Activated naive CD4-positive, alpha-beta T cell treated with anti-CD3 and anti-CD28 coated beads, Interleukin-2, amount 50 U/mL, for 24 hours (primary cell): Measurements from ENCODE around the gene DYNLT1.
"Not testable (repeated sequence)": the region's sequence is repeated elsewhere in the genome, so short reads cannot be mapped to it uniquely, and the experiment has no call there.

Experiments
- H3K27ac Mint-ChIP-seq: one replicate; pipeline ENCODE4 v1.8.0; 2021; ENCODE audit warnings: mild to moderate bottlenecking, mixed read lengths
- H3K27me3 Mint-ChIP-seq: one replicate; pipeline ENCODE4 v1.8.0; 2021; ENCODE audit warnings: mixed read lengths
- H3K36me3 Mint-ChIP-seq: one replicate; pipeline ENCODE4 v1.8.0; 2021; ENCODE audit warnings: mixed read lengths
- H3K4me1 Mint-ChIP-seq: one replicate; pipeline ENCODE4 v1.8.0; 2021; ENCODE audit warnings: mixed read lengths
- H3K4me3 Mint-ChIP-seq: one replicate; pipeline ENCODE4 v1.8.0; 2021; ENCODE audit warnings: mild to moderate bottlenecking, mixed read lengths
- H3K9me3 Mint-ChIP-seq: one replicate; pipeline ENCODE4 v1.8.0; 2021; ENCODE audit warnings: mixed read lengths

Gene DYNLT1

DNA sequence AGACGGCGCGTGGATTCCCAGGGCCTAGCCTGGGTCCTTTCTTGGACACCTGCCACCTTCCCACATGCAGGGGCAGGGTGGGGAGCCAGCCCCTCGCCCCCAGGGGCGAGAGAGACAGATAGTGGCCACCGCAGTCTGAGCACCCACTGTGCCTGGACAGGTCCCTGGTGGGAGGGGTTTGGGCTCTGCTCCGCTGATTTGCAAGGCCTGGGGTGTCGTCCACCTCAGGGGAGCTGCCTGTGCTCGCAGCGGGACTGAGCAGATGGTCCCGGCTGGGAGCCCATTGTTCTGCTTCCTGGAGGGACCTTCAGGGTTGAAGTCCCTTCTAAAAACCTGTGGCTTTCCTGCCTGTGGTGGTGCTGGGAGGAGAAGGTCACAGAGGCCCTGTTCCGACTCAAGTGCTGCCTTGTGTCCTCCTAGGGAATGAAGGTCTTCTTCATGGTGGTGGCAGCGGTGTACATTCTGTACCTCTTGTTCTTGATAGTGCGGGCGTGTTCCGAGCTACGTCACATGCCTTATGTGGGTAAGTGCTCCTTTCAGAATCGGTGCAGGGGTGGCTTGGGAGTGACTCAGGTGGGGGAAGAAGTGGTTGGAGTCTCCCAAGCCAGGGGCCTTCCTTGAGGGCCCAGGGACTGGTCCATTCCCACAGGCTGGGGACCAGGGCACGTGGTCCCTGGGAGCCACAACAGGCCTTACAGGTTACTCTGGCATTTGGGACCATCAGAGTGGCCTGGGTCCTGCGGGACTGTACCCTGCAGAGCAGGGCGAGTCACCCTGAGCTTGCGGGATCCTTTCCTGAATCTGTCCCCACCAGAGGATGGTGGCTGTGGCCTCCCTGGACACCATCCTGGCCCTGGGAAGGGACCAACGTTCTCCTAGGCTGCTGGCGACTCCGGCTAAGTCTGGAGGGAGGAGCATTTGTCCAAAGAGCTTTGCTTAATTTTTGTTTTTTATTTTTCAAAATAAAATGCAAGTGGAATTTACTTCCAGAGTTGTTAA is 19.6 kb downstream of the DYNLT1 start:
- H3K27ac Mint-ChIP-seq, result peak overlapping the region; percentile 72
- peaks cover 20% of the 10 kb centered on the region for H3K4me1 Mint-ChIP-seq
- H3K9me3 Mint-ChIP-seq, result no peaks in the 10 kb centered on the region
- H3K36me3 Mint-ChIP-seq, result peaks cover 18% of the 10 kb centered on the region
- H3K4me3 Mint-ChIP-seq, result no peak overlapping the region
- no peaks in the 10 kb centered on the region for H3K27me3 Mint-ChIP-seq

DNA sequence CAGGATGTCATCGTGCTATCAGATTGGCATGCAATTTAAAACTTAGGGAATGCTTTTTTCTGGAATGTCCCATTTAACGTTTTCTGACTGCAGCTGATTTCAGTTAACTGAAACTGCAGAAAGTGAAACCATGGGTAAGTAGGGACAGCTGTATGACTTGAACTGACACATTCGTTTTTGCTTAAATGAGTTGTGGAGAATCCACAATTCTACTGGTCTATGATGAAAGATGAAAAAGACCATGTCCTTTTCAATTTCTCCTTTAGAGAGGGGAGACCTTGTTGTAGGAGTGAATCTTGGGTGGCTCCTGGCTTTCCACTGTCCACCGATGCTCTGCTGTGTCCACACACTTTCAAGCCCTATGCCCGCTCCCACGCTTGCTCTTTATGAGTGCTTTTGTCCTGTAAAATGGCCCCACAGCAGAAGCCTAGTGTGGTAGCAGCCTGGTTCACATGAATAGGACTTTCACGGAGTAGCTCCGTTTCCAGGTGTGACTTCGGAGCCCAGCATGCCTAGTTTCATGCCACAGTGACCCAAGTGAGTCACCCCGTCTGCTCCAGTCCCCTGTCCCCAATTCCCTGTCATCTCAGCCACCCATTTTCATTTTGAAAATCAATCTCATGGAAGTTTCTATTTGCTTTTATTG is 21.9 kb downstream of the DYNLT1 start:
- Mint-ChIP-seq H3K4me3 (no peak overlapping the region), H3K27me3 (no peaks in the 10 kb centered on the region), H3K36me3 (peaks cover 21% of the 10 kb centered on the region)

DNA sequence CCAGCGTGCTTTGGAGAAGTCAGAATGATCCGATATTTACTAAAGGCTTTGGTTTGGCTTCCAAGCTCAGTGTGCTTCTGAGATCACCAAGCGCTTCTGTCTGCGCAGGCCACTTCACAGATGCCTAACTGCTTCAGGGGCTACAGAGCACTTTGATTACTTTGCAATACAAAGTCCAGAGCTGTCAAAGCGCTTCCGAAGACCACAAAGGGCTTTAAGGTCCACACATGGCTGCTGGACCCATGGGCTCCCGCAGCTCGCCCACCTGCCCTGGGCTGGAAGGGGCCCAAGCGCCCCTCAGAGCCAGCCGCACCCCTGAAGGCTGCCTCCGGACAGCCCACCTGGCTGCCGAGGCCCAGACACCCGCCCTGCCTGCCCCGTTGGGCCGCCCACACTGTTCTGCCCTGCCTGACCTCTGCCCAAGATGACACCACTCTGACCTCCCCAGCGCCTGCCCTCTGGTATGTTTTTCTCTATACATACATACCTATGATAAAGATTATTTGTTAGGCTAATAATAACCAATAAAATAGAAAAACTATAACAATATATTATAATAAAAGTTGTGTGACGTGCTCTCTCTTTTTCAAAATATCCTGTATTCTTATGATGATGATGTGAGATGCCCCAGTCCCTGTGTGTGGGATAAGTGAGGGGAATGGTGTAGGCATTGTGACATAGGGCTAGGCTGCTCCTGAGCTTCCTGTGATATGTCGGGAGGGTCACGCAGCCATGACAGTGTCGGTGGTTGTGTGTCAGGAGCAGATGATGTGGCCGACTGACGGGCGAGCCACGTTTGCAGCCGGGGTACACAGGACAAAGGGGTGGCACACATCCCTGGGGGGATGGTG is 22.6 kb downstream of the DYNLT1 start:
- no peaks in the 10 kb centered on the region for H3K27me3 Mint-ChIP-seq
- H3K4me3 Mint-ChIP-seq, result no peak overlapping the region
- H3K4me1 Mint-ChIP-seq, result peaks cover 16% of the 10 kb centered on the region
- H3K9me3 Mint-ChIP-seq, result no peaks in the 10 kb centered on the region
- H3K27ac Mint-ChIP-seq, result no peak overlapping the region
- H3K36me3 Mint-ChIP-seq, result peaks cover 25% of the 10 kb centered on the region

More for the DNA sequence above, 21.9 kb downstream of the DYNLT1 start:
- H3K27ac Mint-ChIP-seq, result no peak overlapping the region
- no peaks in the 10 kb centered on the region for H3K9me3 Mint-ChIP-seq
- peaks cover 13% of the 10 kb centered on the region for H3K4me1 Mint-ChIP-seq

DNA sequence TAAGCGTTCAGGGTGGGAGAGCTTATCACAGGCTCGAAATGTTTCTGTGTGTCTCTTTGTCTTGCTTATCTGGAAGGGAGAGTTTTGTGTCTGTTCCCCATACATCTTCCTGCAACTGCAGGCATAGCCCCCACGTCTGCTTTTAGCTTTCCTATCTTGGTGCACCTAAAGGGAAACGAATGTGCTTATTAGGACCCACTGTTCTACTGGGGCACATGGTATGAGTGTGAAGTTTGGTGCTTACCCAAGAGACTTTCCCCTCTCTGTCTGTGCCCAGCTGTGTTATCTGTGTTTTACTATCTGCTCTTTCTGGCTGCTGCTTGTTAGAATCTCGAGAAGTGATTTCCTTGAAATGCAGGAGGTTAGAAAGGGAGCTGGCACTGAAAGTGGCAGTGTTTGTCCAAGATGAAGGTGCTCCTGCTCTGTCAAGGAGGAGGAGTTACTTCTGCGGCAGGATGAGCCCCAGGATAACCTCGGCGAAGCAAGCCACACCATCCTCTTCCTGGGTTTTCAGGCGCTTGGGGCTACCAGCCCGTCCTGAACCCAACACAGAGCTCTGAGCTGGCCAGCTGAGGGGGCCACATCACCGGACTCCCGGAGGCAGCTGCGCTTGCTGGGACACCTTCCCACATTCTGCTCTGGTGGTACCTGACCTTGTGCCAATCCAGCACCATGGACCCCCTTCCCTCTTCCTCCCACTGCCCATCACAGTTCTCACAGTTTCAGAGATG is 23.4 kb downstream of the DYNLT1 start:
- Mint-ChIP-seq H3K4me3 (no peak overlapping the region), H3K27me3 (no peaks in the 10 kb centered on the region), H3K36me3 (peaks cover 23% of the 10 kb centered on the region), H3K4me1 (peaks cover 18% of the 10 kb centered on the region), H3K9me3 (no peaks in the 10 kb centered on the region), H3K27ac (no peak overlapping the region)

DNA sequence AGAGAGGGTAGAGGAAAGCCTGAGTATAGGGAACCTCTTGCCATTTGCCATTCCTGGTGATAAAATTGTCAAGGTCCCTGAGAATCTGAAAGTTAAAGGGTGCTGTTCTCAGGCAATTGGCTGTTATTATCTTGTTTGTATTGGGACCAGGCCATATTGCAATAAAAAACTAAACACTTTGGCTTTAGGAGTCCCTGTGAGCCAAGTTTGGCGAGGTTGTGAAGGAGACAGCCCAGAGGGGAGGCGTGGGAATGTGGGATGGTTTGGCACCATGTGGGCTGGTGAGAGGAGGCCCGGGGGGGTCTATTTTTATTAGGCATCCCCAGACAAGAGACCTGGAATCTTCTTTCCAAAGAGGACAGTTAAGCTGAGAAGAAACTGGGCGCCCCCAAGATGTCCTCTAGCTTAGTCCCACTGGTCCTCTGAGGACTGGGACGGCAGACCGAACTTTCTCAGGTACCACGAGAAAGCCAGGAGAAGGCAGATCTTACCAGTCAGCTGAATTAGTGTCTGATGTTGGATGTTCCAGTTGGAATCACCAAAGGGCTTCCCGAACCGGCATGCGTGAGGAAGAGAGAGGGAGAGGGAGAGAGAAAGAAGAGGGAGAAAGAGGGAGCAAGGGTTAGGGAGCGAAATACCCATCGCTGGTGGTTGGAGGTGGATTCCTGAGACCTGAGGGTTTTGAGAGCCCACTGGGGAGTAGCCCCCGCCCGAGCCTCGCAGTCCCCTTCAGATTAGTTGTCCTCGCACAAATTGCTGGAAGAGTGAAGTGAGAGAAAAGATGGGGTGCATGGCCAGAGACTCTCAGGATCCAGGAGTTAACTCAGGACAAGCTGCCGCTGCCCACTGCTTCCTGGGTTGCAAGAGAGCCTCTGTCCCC is 24.4 kb downstream of the DYNLT1 start:
- Mint-ChIP-seq H3K27ac (peak overlapping the region; percentile 65), H3K9me3 (no peaks in the 10 kb centered on the region), H3K36me3 (peaks cover 21% of the 10 kb centered on the region), H3K27me3 (no peaks in the 10 kb centered on the region), H3K4me3 (no peak overlapping the region), H3K4me1 (peaks cover 17% of the 10 kb centered on the region)

DNA sequence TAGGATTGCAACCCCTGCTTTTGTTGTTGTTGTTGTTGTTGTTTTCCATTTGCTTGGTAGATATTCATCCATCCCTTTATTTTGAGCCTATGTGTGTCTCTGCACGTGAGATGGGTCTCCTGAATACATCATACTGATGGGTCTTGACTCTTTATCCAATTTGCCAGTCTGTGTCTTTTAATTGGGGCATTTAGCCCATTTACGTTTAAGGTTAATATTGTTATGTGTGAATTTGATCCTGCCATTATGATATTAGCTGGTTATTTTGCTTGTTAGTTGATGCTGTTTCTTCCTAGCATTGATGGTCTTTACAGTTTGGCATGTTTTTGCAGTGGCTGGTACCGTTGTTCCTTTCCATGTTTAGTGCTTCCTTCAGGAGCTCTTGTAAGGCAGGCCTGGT is 26.3 kb downstream of the DYNLT1 start:
- Mint-ChIP-seq H3K4me1 (peaks cover 17% of the 10 kb centered on the region), H3K36me3 (peaks cover 28% of the 10 kb centered on the region)
- not testable (repeated sequence) for H3K27me3 Mint-ChIP-seq, H3K27ac Mint-ChIP-seq, H3K4me3 Mint-ChIP-seq, H3K9me3 Mint-ChIP-seq

DNA sequence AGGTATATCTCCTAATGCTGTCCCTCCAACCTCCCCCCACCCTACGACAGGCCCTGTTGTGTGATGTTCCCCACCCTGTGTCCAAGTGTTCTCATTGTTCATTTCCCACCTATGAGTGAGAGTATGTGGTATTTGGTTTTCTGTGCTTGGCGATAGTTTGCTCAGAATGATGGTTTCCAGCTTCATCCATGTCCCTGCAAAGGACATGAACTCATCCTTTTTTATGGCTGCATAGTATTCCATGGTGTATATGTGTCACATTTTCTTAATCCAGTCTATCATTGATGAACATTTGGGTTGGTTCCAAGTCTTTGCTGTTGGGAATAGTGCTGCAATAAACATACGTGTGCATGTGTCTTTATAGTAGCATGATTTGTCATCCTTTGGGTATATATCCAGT is 29.9 kb downstream of the DYNLT1 start:
- H3K27ac Mint-ChIP-seq, result not testable (repeated sequence)
- H3K36me3 Mint-ChIP-seq, result peaks cover 35% of the 10 kb centered on the region

DNA sequence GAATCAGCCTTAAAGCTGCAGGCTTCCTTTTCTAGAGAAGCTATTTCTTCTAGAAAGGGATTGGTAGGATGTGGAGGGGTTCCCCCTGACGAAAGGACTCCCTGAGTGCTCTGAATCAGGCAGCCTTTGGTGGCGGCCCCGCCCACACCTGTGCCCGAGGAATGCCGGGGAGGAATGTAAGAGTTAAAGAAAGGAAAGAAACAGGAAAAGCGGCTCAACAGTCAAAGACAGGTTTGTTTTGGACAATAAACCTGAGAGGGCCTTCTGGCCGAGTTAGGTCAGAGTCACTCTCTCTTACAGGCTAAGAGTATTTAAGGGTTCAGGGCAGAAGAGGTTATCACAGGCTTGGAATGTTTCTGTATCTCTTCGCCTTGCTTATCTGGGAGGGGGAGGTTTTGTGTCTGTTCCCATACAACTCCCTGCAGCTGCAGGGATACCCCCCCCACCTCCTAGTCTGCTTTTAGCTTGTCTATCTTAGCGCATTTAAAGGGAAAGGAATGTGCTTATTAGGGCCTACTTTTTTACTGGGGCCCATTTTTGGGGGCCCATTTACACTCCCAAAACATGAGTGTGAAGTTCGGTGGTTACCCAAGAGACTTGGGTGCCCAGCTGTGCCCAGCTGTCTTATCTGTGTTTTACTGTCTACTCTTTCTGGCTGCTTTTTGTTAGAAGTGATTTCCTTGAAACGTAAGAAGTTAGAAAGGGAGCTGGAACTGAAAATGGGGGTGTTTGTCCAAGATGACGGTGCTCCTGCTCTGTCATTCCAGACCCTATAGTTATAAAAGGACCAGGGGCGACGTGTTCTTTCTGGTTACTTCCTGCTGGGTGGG is 32.8 kb downstream of the DYNLT1 start:
- Mint-ChIP-seq H3K4me3 (no peak overlapping the region), H3K27ac (no peak overlapping the region), H3K27me3 (no peaks in the 10 kb centered on the region), H3K36me3 (peaks cover 27% of the 10 kb centered on the region), H3K4me1 (peaks cover 3% of the 10 kb centered on the region), H3K9me3 (no peaks in the 10 kb centered on the region)

More for the DNA sequence above, 29.9 kb downstream of the DYNLT1 start:
- not testable (repeated sequence) for H3K4me3 Mint-ChIP-seq, H3K27me3 Mint-ChIP-seq, H3K9me3 Mint-ChIP-seq
- peaks cover 13% of the 10 kb centered on the region for H3K4me1 Mint-ChIP-seq

DNA sequence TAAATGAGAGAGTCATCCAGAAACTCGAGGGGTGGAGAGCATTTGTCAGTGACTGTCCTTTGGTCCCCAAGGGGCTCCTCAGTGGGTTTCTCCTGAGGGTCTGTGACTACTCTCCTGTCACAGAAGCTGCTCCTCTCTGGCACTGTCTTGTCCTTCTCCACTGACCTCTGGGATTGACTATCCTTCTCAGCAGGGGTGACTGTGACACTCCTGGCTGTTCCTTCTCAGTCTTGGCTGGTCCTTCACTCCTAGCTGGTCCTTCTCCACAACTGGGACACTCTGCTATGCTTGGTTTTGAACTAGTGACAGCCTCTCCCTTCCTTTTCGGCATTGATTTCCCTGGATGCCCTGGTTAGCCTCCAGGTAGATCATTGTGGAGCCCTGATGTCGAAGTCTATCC is 33.5 kb downstream of the DYNLT1 start:
- Mint-ChIP-seq H3K4me1 (peaks cover under 1% of the 10 kb centered on the region), H3K27me3 (no peaks in the 10 kb centered on the region), H3K4me3 (no peak overlapping the region), H3K9me3 (no peaks in the 10 kb centered on the region), H3K36me3 (peaks cover 26% of the 10 kb centered on the region), H3K27ac (no peak overlapping the region)

DNA sequence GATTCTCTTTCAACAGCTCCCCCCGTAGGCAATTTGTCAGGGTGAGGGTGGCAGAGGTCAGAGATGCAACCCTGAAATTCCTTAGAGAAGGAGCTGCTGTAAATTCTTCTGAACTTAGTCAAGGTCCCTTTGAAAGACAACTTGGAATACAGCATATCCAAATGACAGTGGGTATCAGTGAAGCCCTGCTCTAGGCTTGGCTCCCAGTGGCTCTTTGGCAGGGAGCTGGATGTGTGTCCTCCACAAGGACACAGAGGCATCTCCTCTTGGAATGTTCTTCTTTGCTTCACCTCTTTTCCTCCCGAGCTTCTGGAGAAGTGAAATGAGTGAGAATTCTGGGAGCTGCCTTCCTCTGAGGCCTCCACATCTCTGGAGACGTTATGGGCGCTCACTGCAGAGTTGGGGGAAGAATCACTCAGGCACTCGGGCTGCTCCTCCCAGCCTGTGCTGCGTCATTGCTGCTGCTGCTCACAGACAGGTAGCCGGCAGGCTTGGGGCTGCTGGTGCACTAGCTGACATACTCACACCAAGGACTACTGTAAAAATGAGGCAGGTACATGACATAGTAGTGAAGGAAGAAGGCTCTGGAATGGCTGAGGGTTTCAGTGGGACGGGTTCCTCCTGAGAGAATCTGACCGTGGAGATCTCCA is 34.1 kb downstream of the DYNLT1 start:
- Mint-ChIP-seq H3K36me3 (peaks cover 26% of the 10 kb centered on the region), H3K4me3 (no peak overlapping the region), H3K27ac (no peak overlapping the region)

DNA sequence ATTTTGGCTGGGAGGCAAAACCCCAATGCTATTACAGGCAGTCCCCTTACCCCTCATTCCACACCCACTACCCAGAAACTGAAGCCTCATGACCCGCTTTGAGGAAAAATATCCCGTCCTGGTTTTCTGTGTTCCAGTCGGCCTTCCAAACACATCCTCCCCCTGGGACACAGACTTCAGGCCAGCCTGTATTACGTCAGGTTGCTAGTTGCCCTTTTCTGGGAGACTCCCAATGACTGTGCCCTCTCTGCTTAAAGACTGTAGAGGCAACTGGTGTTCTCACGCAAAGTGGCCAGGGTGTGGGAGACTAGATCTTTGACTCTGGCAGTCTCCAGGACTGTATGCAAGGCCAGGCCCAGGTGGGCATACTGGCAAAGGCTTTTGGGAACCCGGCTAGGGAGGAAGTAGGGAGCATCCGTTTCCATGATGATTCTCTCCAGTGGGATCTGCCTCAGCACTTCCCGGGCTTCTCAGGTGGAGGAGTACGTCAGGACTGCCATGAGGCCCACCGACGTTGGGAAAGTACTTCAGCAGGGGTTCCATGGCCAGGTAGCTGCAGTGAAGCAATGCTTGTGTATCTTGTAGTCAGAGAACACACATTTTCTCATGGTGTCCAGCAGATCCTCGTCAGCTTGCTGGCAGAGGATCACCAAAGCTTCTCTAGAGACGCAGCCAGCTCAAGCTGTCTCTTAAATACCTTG is 34.9 kb downstream of the DYNLT1 start:
- peaks cover 21% of the 10 kb centered on the region for H3K36me3 Mint-ChIP-seq
- H3K27me3 Mint-ChIP-seq, result no peaks in the 10 kb centered on the region
- no peak overlapping the region for H3K27ac Mint-ChIP-seq
- no peak overlapping the region for H3K4me3 Mint-ChIP-seq
- no peaks in the 10 kb centered on the region for H3K9me3 Mint-ChIP-seq
- peaks cover 3% of the 10 kb centered on the region for H3K4me1 Mint-ChIP-seq

More for the DNA sequence above, 34.1 kb downstream of the DYNLT1 start:
- H3K4me1 Mint-ChIP-seq, result peaks cover 1% of the 10 kb centered on the region
- H3K9me3 Mint-ChIP-seq, result no peaks in the 10 kb centered on the region
- H3K27me3 Mint-ChIP-seq, result no peaks in the 10 kb centered on the region

DNA sequence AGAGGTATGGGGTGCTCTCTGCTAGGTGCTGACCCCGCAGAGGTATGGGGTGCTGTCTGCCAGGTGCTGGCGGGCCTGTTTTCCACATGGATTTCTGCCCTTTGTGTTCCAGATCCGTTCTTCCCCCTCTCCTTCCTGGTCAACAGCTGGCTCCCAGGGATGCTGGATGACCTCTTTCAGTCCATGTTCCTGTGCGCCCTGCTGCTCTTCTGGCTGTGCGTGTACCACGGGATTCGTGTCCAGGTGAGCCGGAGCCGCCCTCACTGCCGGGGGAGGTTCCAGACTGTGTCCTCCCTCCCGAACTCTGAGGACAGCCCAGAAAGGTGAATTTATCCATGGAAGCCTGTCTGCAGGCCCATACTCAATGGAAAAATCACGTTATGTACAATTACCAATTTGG is 36.3 kb downstream of the DYNLT1 start:
- H3K36me3 Mint-ChIP-seq, result peaks cover 19% of the 10 kb centered on the region
- H3K27ac Mint-ChIP-seq, result no peak overlapping the region
- H3K9me3 Mint-ChIP-seq, result no peaks in the 10 kb centered on the region
- no peaks in the 10 kb centered on the region for H3K27me3 Mint-ChIP-seq
- no peak overlapping the region for H3K4me3 Mint-ChIP-seq
- peaks cover 11% of the 10 kb centered on the region for H3K4me1 Mint-ChIP-seq
